Neural cell (in vitro differentiated cells): ENCODE measurements around the gene PTER. TPM values are rescaled to one million over a fixed set of nuclear protein-coding genes. Genes with fewer than 3 reads are reported as not detected.

Experiments used
- H2AFZ ChIP-seq: fragments of 200-600, 300-800 bp; sonication (generic), shearing (Covaris generic); 2 replicates; pipeline ENCODE4 v1.6.0; 2014; ENCODE audit warnings: low read depth, mild to moderate bottlenecking, antibody characterized with exemption, low read length, moderate library complexity
- H3F3A ChIP-seq: fragments of 200-600 bp; shearing (Covaris generic); 2 replicates; pipeline ENCODE4 v1.6.1; 2016; ENCODE audit warnings: mild to moderate bottlenecking, moderate library complexity, mixed read lengths, antibody characterized with exemption, low read length; ENCODE audit not compliant: insufficient read depth, poor library complexity, severe bottlenecking
- H3K27ac ChIP-seq: fragments of 200-600, 300-800 bp; sonication (generic), shearing (Covaris generic); 2 replicates; pipeline ENCODE4 v1.5.1; 2014; ENCODE audit warnings: mild to moderate bottlenecking, low read length, moderate library complexity
- H3K27me3 ChIP-seq: fragments of 300-800, 200-600 bp; sonication (generic), shearing (Covaris generic); 2 replicates; pipeline ENCODE4 v1.6.0; 2014; ENCODE audit warnings: mild to moderate bottlenecking, low read depth, low read length, moderate library complexity; ENCODE audit not compliant: insufficient read depth
- H3K36me3 ChIP-seq: fragments of 300-800, 200-600 bp; sonication (generic), shearing (Covaris generic); 2 replicates; pipeline ENCODE4 v1.5.1; 2014; ENCODE audit warnings: mild to moderate bottlenecking, antibody characterized with exemption, low read length, moderate library complexity; ENCODE audit not compliant: insufficient read depth
- H3K4me2 ChIP-seq: fragments of 300-800, 200-600 bp; sonication (generic), shearing (Covaris generic); 2 replicates; pipeline ENCODE4 v1.6.0; 2014; ENCODE audit warnings: mild to moderate bottlenecking, low read length
- H3K4me3 ChIP-seq: fragments of 300-800, 200-600 bp; sonication (generic), shearing (Covaris generic); 2 replicates; pipeline ENCODE4 v1.5.1; 2014; ENCODE audit warnings: mild to moderate bottlenecking, low read length, moderate library complexity
- H3K79me2 ChIP-seq: fragments of 200-600 bp; shearing (Covaris generic); replicated peaks from 2 replicates; pipeline ENCODE4 v1.6.0; 2014; ENCODE audit warnings: mild to moderate bottlenecking, low read length, moderate library complexity; ENCODE audit not compliant: insufficient read depth
- H3K9ac ChIP-seq: fragments of 300-800, 200-600 bp; sonication (generic), shearing (Covaris generic); 2 replicates; pipeline ENCODE4 v1.6.1; 2016; ENCODE audit warnings: mild to moderate bottlenecking, low read length, mixed read lengths
- H3K9me2 ChIP-seq: fragments of 200-600 bp; shearing (Covaris generic); 2 replicates; pipeline ENCODE4 v1.6.1; 2016; ENCODE audit warnings: mild to moderate bottlenecking, low read length, mixed read lengths; ENCODE audit not compliant: insufficient read depth
- H3K9me3 ChIP-seq: fragments of 200-600, 300-800 bp; sonication (generic), shearing (Covaris generic); 2 replicates; pipeline ENCODE4 v1.6.1; 2016; ENCODE audit warnings: mild to moderate bottlenecking, mixed run types, low read length, moderate library complexity, mixed read lengths
- H4K20me1 ChIP-seq: fragments of 200-600 bp; shearing (Covaris generic); 2 replicates; pipeline ENCODE4 v1.6.1; 2016; ENCODE audit warnings: mild to moderate bottlenecking, mixed run types; ENCODE audit not compliant: insufficient read depth
- CTCF ChIP-seq: fragments of 450-650 bp; IDR thresholded peaks from 2 replicates; pipeline ENCODE4 v1.5.1; 2014; ENCODE audit warnings: antibody characterized with exemption, mild to moderate bottlenecking, moderate library complexity; ENCODE audit not compliant: poor library complexity, severe bottlenecking
- EZH2 ChIP-seq: fragments of 200-600, 300-800 bp; shearing (Covaris generic), sonication (generic); IDR thresholded peaks from 2 replicates; pipeline ENCODE4 v1.6.1; 2014; ENCODE audit warnings: antibody characterized with exemption, low read length, borderline replicate concordance, mild to moderate bottlenecking; ENCODE audit not compliant: insufficient read depth, poor library complexity, severe bottlenecking
- MXI1 ChIP-seq: fragments of 450-650 bp; conservative IDR thresholded peaks from 2 replicates; pipeline ENCODE4 v1.6.1; 2014; ENCODE audit warnings: antibody characterized with exemption, mild to moderate bottlenecking; ENCODE audit not compliant: poor library complexity, severe bottlenecking
- POLR2AphosphoS5 ChIP-seq: IDR thresholded peaks from 2 replicates; pipeline ENCODE4 v1.6.1; 2012
- RAD21 ChIP-seq: fragments of 450-650 bp; conservative IDR thresholded peaks from 2 replicates; pipeline ENCODE4 v1.6.1; 2014; ENCODE audit warnings: antibody characterized with exemption, mild to moderate bottlenecking, moderate library complexity
- REST ChIP-seq: IDR thresholded peaks from 2 replicates; pipeline ENCODE4 v1.6.1; 2012; ENCODE audit warnings: borderline replicate concordance
- SMC3 ChIP-seq: fragments of 450-650 bp; conservative IDR thresholded peaks from 2 replicates; pipeline ENCODE4 v1.6.1; 2014; ENCODE audit warnings: antibody characterized with exemption, mild to moderate bottlenecking, moderate library complexity; ENCODE audit not compliant: poor library complexity
- TAF1 ChIP-seq: IDR thresholded peaks from 2 replicates; pipeline ENCODE4 v1.6.1; 2012; ENCODE audit warnings: low read depth
- polyA minus RNA-seq: library from RNA; depleted of rRNA, polyadenylated mRNA; stranded (reverse); fragments of >200 nt; gene quantifications from 2 replicates; pipeline ENCODE4 v1.2.3, GENCODE V29; 2014
- polyA plus RNA-seq: library from polyadenylated mRNA; depleted of rRNA; stranded (reverse); fragments of >200 nt; gene quantifications from 2 replicates; pipeline ENCODE4 v1.2.3, GENCODE V29; 2014

Gene PTER
- not detected in 2 replicates for polyA plus RNA-seq
- not detected in 2 replicates for polyA minus RNA-seq

GRCh38 chr10:16436758-16437539, at the start of gene PTER:
TSS of gene PTER (plus strand) at chr10:16437010. CDS start at chr10:16484385, 47,375 bp downstream.
- H2AFZ ChIP-seq = no peak within 1 kb of the TSS
- TF ChIP-seq EZH2 (no peak), POLR2AphosphoS5 (no peak), SMC3 (no peak)
- peaks cover 15% of the 10 kb centered on the region for H3K27me3 ChIP-seq
- H3K36me3 ChIP-seq = no peaks in the 10 kb centered on the region
- H3K4me2 ChIP-seq = no peak within 1 kb of the TSS
- H3K9ac ChIP-seq = no peak within 1 kb of the TSS
- no peak within 1 kb of the TSS for H3K27ac ChIP-seq
- no peak within 1 kb of the TSS for H3K4me3 ChIP-seq
- no peaks in the 10 kb centered on the region for H3K79me2 ChIP-seq
- no peaks in the 10 kb centered on the region for H4K20me1 ChIP-seq
- H3F3A ChIP-seq = no peaks in the 10 kb centered on the region
- H3K9me2 ChIP-seq = no peaks in the 10 kb centered on the region
- no peaks in the 10 kb centered on the region for H3K9me3 ChIP-seq

GRCh38 chr10:16392531-16393069, 44.2 kb upstream of the PTER start:
- Histone ChIP-seq H3K79me2 (no peaks in the 10 kb centered on the region), H3K36me3 (no peaks in the 10 kb centered on the region), H3K4me2 (no peak overlapping the region), H4K20me1 (no peaks in the 10 kb centered on the region), H3K27me3 (no peaks in the 10 kb centered on the region), H2AFZ (no peak overlapping the region), H3K9me3 (no peaks in the 10 kb centered on the region), H3F3A (no peaks in the 10 kb centered on the region), H3K27ac (no peak overlapping the region), H3K4me3 (no peak overlapping the region), H3K9me2 (no peaks in the 10 kb centered on the region), H3K9ac (no peak overlapping the region)
- TF ChIP-seq CTCF = no peak
- TF ChIP-seq REST = no peak
- no peak for TF ChIP-seq TAF1

GRCh38 chr10:16393271-16393858, 43.4 kb upstream of the PTER start:
- no peaks in the 10 kb centered on the region for H3K79me2 ChIP-seq
- H4K20me1 ChIP-seq = no peaks in the 10 kb centered on the region
- no peak overlapping the region for H3K9ac ChIP-seq
- no peaks in the 10 kb centered on the region for H3K27me3 ChIP-seq
- H3F3A ChIP-seq = no peaks in the 10 kb centered on the region
- no peak overlapping the region for H2AFZ ChIP-seq
- H3K9me3 ChIP-seq = no peaks in the 10 kb centered on the region
- H3K4me2 ChIP-seq = no peak overlapping the region
- no peak overlapping the region for H3K4me3 ChIP-seq
- no peak overlapping the region for H3K27ac ChIP-seq
- H3K9me2 ChIP-seq = no peaks in the 10 kb centered on the region
- no peaks in the 10 kb centered on the region for H3K36me3 ChIP-seq
- TF ChIP-seq CTCF (no peak), EZH2 (no peak), TAF1 (no peak), MXI1 (no peak), POLR2AphosphoS5 (no peak), REST (no peak), RAD21 (no peak), SMC3 (no peak)
